HUES48 (cell line): ENCODE measurements around the gene CIB1.
"Not testable (repeated sequence)": the region's sequence is repeated elsewhere in the genome, so short reads cannot be mapped to it uniquely, and the experiment has no call there.

ENCODE experiments used
- H3K27ac ChIP-seq: one replicate; pipeline ENCODE4 v1.7.0; 2013; ENCODE audit warnings: low read depth, low read length, inconsistent platforms
- H3K27me3 ChIP-seq: 2 replicates; pipeline ENCODE4 v1.6.1; 2013; ENCODE audit warnings: mild to moderate bottlenecking, low read length; ENCODE audit not compliant: control insufficient read depth, insufficient read depth
- H3K36me3 ChIP-seq: 2 replicates; pipeline ENCODE4 v1.6.1; 2013; ENCODE audit warnings: low read length; ENCODE audit not compliant: control insufficient read depth, insufficient read depth
- H3K4me1 ChIP-seq: 2 replicates; pipeline ENCODE4 v1.6.1; 2013; ENCODE audit warnings: mild to moderate bottlenecking, low read length; ENCODE audit not compliant: control insufficient read depth, insufficient read depth
- H3K4me3 ChIP-seq: 2 replicates; pipeline ENCODE4 v1.5.1; 2013; ENCODE audit warnings: mild to moderate bottlenecking, low read depth, low read length
- H3K9ac ChIP-seq: 2 replicates; pipeline ENCODE4 v1.6.1; 2013; ENCODE audit warnings: mild to moderate bottlenecking, low read depth, low read length, moderate library complexity
- H3K9me3 ChIP-seq: 2 replicates; pipeline ENCODE4 v1.6.1; 2013; ENCODE audit warnings: low read length; ENCODE audit not compliant: control insufficient read depth, insufficient read depth

Gene CIB1

DNA sequence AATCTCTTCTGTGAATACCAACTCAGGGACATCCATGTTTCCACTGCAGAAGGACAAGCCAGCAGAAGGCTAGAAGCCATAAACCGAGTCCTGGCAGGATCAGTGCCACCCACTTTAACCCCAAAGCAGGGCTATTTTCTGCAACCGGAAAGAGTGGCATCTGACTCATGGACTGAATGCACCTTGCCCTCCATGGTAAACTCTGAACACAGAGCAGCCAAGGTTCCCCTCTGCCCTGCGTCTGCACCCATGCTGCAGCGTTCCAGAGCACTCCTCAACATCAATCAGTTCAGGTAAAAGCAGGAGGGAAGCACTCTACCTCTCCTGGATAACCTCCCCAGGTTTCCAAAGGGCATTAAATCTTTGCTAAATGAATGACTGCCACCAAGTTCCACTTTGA, 30.9 kb upstream of the CIB1 start:
- H3K4me3 ChIP-seq = peak overlapping the region; percentile 97
- no peaks in the 10 kb centered on the region for H3K9me3 ChIP-seq
- H3K4me1 ChIP-seq = peaks cover 22% of the 10 kb centered on the region
- H3K9ac ChIP-seq = peak overlapping the region; percentile 81; the same call in 1 of the 2 replicates
- no peaks in the 10 kb centered on the region for H3K27me3 ChIP-seq
- peak overlapping the region; percentile 95 for H3K27ac ChIP-seq
- peaks cover 20% of the 10 kb centered on the region for H3K36me3 ChIP-seq

DNA sequence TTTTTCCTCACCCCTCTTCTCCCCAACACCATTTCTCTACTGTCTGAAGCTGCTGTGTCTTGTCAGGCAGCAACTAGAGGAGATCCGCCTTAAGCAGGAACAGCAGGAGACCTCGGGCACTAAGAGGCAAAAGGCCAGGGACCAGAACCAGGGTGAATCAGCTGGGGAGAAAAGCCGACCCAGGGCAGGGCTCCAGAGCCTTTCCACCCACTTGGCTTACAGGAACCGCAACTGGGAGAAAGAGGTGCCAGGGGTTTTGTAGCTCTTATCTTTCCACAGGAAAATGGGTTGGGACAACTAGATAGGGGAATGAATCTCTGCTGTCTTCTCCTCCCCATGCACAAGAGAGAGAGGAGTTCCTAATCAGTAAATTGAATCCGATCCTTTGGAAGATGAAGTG, 28.7 kb upstream of the CIB1 start:
- Histone ChIP-seq H3K4me1 (peaks cover 13% of the 10 kb centered on the region), H3K36me3 (peaks cover 8% of the 10 kb centered on the region), H3K9ac (no peak overlapping the region), H3K4me3 (no peak overlapping the region), H3K27me3 (no peaks in the 10 kb centered on the region), H3K9me3 (no peaks in the 10 kb centered on the region), H3K27ac (no peak overlapping the region)

DNA sequence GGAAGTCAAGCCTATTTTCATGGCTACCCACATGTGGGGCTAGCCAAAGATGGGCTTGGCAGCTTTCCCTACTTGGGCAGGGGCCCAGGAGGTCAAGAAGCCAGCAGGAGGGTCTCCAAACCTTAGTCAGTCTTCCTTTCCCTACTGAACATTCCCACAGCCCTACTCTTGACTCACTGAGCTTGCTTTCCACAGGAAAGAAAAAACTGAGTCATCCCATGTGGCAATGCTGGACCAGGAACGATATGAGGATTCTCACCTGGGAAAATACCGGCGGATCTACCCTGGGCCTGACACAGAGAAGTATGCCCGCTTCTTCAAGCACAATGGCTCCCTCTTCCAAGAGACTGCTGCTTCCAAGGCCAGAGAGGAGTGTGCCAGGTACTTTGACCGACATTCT, 28.1 kb upstream of the CIB1 start:
- Histone ChIP-seq H3K4me1 (peaks cover 7% of the 10 kb centered on the region; the same call in 1 of the 2 replicates), H3K27ac (no peak overlapping the region), H3K9ac (no peak overlapping the region), H3K36me3 (peaks cover 2% of the 10 kb centered on the region; the same call in 1 of the 2 replicates), H3K9me3 (no peaks in the 10 kb centered on the region), H3K4me3 (no peak overlapping the region), H3K27me3 (no peaks in the 10 kb centered on the region)

DNA sequence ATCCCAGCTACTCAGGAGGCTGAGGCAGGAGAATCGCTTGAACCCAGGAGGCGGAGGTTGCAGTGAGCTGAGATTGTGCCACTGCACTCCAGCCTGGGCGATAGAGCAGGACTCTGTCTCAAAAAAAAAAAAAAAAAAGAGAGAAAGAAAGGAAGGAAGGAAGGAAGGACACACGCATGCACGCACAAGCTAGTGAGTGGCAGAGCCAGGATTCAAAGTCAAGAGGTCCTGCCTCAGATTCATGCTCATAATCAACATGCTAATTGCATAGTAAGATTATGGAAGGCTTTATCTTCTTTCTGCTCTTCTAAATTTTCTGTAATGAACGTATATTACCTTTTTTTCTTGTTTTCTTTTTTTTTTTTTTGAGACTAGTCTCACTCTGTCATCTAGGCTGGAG, 27.0 kb upstream of the CIB1 start:
- H3K9ac ChIP-seq, H3K36me3 ChIP-seq, H3K27me3 ChIP-seq, H3K4me1 ChIP-seq, H3K4me3 ChIP-seq, H3K9me3 ChIP-seq, H3K27ac ChIP-seq: not testable (repeated sequence)

DNA sequence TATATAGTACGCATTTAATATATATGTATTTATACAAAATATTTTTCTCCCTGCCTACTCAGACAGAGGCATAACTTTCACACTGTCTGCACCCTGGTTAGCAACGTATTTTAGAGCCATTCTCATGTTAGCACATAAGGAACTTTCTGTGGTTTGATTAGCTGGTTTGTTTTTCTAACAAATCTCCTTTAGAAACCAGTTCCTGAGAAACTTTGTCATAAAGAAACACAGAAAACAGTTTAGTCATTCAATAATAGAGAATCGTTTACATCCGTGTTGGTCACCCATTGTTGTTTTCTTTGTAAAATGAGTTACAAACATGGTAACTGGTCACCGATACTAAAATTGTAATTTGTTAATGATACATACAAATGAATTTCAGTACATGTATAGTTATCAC, 25.8 kb upstream of the CIB1 start:
- Histone ChIP-seq H3K27ac (no peak overlapping the region), H3K4me3 (no peak overlapping the region), H3K27me3 (no peaks in the 10 kb centered on the region), H3K9me3 (no peaks in the 10 kb centered on the region), H3K9ac (no peak overlapping the region), H3K4me1 (0 out of 2 replicates have a peak, but pooled peaks cover 2% of the 10 kb centered on the region), H3K36me3 (no peaks in the 10 kb centered on the region)

DNA sequence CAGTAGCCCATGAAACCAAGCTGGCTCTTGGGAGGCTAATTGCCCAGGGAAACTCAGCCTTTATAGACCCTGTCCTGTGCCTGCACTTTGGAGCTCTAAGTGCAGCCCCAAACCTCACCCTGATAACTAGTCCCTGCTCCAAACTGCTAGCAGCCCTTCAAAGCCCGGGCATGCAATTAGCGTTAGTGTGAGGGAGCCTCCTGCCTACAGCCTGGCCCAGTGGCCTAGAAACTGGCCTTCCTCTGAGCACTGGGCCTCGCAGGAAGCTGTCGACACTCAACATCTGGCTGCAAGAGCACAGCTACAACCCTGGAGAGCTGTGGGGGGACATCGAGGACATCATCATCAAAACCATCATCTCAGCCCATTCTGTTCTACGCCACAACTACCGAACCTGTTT, 24.0 kb upstream of the CIB1 start:
- Histone ChIP-seq H3K4me3 (no peak overlapping the region), H3K9ac (no peak overlapping the region), H3K27me3 (no peaks in the 10 kb centered on the region), H3K9me3 (no peaks in the 10 kb centered on the region), H3K36me3 (no peaks in the 10 kb centered on the region), H3K4me1 (no peaks in the 10 kb centered on the region), H3K27ac (no peak overlapping the region)

DNA sequence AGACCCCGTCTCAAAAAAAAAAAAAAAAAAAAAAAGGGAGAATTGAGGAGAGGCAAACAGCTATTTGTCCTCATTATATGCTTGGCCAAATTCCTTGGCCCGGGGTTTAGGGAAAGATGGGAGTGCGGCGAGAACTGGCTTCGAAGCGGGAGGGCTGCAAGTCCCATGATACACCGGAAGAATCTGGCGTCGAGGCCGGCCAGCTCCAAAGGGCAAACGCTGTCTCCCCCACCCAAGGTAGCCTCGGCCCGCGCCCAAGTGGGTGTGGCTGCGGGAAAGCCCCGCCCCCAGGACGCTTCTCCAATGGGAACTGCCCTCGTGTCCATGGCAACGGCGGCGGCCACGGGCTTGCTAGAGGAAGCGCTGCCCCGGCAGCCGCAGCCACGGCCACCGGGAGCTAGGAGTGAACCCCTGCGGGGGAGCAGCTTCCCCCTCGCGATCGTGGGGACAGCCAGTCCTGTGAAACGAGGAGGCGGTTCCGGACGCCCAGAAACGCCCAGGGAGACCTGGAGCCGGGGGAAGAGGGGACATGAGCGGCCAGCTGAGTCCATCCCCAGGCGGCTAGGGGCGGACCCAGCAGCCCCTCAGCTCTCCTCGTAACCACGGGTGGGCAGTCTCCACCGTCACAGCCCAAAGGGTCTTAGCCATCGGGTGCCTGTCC, 15.6 kb upstream of the CIB1 start, which contains the start of gene TTLL13:
TTLL13 (plus strand) TSS at position 354 of the 661 bp plus-strand sequence. CDS start 1,075 bp downstream, outside the sequence.
- Histone ChIP-seq H3K9me3 (no peaks in the 10 kb centered on the region), H3K36me3 (no peaks in the 10 kb centered on the region), H3K4me1 (no peaks in the 10 kb centered on the region), H3K27ac (no peak within 1 kb of the TSS), H3K4me3 (peak within 1 kb of the TSS; percentile 79), H3K27me3 (peaks cover 11% of the 10 kb centered on the region), H3K9ac (no peak within 1 kb of the TSS)

DNA sequence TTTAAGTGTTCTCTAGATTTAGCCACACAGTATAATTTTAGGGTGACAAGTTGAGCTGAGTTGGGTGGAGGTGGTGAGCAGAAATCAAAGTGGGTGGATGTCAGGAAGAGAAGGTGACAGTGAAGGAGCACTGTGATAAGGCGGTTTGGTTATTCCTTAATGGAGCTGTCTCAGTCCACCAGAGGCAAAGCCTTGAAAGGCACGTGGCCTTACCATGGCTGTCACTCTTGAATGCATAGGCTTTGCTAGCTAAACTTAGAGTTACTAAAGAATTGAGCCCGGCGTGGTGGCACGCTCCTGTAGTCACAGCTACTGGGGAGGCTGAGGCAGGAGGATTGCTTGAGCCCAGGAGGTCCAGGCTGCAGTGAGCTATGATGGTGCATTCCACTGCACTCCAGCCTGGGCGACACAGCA, 15.1 kb upstream of the CIB1 start:
- no peak overlapping the region for H3K9ac ChIP-seq
- H3K27ac ChIP-seq = no peak overlapping the region
- H3K36me3 ChIP-seq = no peaks in the 10 kb centered on the region
- H3K4me1 ChIP-seq = no peaks in the 10 kb centered on the region
- no peaks in the 10 kb centered on the region for H3K9me3 ChIP-seq
- no peak overlapping the region for H3K4me3 ChIP-seq
- peaks cover 11% of the 10 kb centered on the region for H3K27me3 ChIP-seq

DNA sequence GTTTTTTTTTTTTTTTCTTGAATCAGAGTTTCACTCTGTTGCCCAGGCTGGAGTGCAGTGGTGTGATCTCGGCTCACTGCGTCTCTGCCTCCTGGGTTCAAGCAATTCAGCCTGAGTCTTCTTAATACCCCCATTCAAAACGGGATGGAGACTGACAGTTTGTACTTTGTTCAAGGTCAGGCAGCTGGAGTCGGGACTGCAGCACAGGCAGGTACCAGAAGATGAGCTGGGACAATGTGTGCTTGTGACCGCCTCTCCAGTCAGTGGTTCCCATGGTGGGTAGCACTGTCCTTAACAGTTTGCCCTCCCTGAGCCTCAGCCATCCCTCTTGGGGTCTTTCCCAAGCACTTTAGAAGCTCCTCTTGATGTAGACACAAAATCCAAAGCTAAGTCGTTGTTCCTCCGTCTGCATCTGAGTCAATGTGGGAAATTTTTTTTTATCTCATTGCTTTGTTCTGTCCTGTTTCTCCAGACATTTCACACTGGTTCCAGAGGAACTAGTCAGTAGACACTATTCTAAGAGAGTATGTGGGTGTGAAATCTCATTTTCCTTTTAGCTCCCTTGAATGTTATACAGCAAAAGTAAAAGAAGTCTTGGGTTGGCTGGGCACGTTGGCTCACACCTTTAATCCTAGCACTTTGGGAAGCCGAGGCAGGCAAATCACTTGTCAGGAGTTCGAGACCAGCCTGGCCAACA, 10.3 kb upstream of the CIB1 start:
- Histone ChIP-seq H3K4me1 (no peaks in the 10 kb centered on the region), H3K4me3 (no peak overlapping the region), H3K9me3 (no peaks in the 10 kb centered on the region), H3K27me3 (peaks cover 4% of the 10 kb centered on the region; the same call in 1 of the 2 replicates), H3K27ac (no peak overlapping the region), H3K36me3 (no peaks in the 10 kb centered on the region), H3K9ac (no peak overlapping the region)

DNA sequence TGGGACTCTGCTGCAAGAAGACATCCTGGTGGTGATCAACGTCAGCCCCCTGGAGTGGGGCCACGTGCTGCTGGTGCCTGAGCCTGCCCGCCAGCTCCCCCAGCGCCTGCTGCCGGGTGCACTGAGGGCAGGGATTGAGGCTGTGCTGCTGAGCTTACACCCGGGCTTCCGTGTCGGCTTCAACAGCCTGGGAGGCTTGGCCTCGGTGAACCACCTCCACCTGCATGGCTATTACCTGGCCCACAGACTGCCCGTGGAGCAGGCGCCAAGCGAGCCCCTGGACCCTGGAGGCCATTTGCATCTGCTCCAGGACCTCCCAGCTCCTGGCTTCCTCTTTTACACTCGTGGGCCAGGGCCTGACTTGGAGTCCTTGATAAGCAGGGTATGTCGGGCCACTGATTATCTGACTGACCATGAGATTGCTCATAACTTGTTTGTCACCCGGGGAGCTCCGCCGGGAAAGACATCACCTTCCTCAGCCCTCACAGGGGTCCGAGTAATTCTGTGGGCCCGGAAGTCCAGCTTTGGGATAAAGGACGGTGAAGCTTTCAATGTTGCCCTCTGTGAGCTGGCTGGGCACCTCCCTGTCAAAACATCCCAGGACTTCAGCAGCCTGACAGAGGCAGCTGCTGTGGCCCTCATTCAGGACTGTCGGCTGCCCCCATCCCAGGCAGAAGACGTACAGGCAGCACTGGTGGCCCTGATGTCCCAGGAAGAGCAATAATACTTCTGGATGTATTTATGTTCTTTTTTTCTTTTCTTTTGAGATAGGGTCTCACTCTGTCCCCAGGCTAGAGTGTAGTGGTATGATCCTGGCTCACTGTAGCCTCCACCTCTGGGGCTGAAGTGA, 7.8 kb upstream of the CIB1 start:
- Histone ChIP-seq H3K9me3 (no peaks in the 10 kb centered on the region), H3K9ac (no peak overlapping the region), H3K27me3 (no peaks in the 10 kb centered on the region)

DNA sequence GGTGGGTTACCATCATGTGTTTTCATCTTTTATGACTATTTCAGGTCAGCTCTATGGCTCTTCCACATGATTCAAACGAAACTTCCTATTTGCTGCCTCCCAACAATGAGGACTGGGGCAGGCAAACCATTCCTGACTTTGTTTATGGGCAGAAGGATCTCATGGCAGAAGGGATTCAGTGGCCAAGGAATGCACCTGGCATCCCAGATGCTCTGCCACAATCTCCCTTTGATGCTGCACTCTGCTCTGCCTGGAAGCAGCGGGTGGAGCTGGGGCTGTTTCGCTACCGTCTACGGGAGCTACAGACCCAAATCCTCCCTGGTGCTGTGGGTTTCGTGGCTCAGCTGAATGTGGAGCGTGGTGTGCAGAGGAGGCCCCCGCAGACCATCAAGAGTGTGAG, 7.1 kb upstream of the CIB1 start:
- Histone ChIP-seq H3K27me3 (no peaks in the 10 kb centered on the region), H3K36me3 (no peaks in the 10 kb centered on the region), H3K4me3 (no peak overlapping the region), H3K27ac (no peak overlapping the region), H3K4me1 (no peaks in the 10 kb centered on the region), H3K9me3 (no peaks in the 10 kb centered on the region), H3K9ac (no peak overlapping the region)

More for the DNA sequence above, 7.8 kb upstream of the CIB1 start:
- no peaks in the 10 kb centered on the region for H3K4me1 ChIP-seq
- H3K4me3 ChIP-seq = no peak overlapping the region
- H3K27ac ChIP-seq = no peak overlapping the region
- no peaks in the 10 kb centered on the region for H3K36me3 ChIP-seq
